Amniotic stem cell (primary cell): ENCODE data around the gene SPIB.
"Not testable (repeated sequence)": the region's sequence is repeated elsewhere in the genome, so short reads cannot be mapped to it uniquely, and the experiment has no call there.

Experiments
- DNase-seq: peaks from one replicate; lab custom pipeline; 2025; lab: John Stamatoyannopoulos, UW

Gene SPIB

GRCh38 chr19:50439130-50439529, 20.4 kb downstream of the SPIB start:
- not testable (repeated sequence) for DNase-seq

GRCh38 chr19:50444059-50444458, 25.3 kb downstream of the SPIB start:
- no peak for DNase-seq

- DNase-seq = no peak
Measured at GRCh38 chr19:50447053-50447452, 28.3 kb downstream of the SPIB start.

- DNase-seq = no peak
Measured at GRCh38 chr19:50447750-50448149, 29.0 kb downstream of the SPIB start.

GRCh38 chr19:50449236-50449899, 30.6 kb downstream of the SPIB start:
- DNase-seq = no peak

- no peak for DNase-seq
Measured at GRCh38 chr19:50450369-50451222, 31.9 kb downstream of the SPIB start.

- no peak for DNase-seq
Measured at GRCh38 chr19:50451223-50451534, 32.4 kb downstream of the SPIB start.

- DNase-seq = no peak
Measured at GRCh38 chr19:50453243-50453642, 34.5 kb downstream of the SPIB start.

GRCh38 chr19:50455992-50456391, 37.3 kb downstream of the SPIB start:
- DNase-seq = no peak

GRCh38 chr19:50457300-50457699, 38.6 kb downstream of the SPIB start:
- DNase-seq = no peak

GRCh38 chr19:50458396-50459066, 39.8 kb downstream of the SPIB start:
- DNase-seq = no peak

GRCh38 chr19:50459067-50459456, 40.3 kb downstream of the SPIB start:
- no peak for DNase-seq

GRCh38 chr19:50459638-50460037, 40.9 kb downstream of the SPIB start:
- DNase-seq = no peak

- DNase-seq = no peak
Measured at GRCh38 chr19:50460161-50460765, 41.5 kb downstream of the SPIB start.

- peak; percentile 5 for DNase-seq
Measured at GRCh38 chr19:50461066-50461875, 42.5 kb downstream of the SPIB start.

GRCh38 chr19:50462970-50463369, 44.2 kb downstream of the SPIB start:
- no peak for DNase-seq

GRCh38 chr19:50464348-50464747, 45.6 kb downstream of the SPIB start:
- no peak for DNase-seq

GRCh38 chr19:50465000-50465399, 46.3 kb downstream of the SPIB start:
- DNase-seq = no peak

- DNase-seq = no peak
Measured at GRCh38 chr19:50465986-50466705, 47.4 kb downstream of the SPIB start.

GRCh38 chr19:50466706-50467039, 47.9 kb downstream of the SPIB start:
- no peak for DNase-seq

GRCh38 chr19:50467566-50467965, 48.8 kb downstream of the SPIB start:
- no peak for DNase-seq
